Superior temporal gyrus (tissue), 1 donor: ENCODE data around the gene DYNC1H1.

ENCODE experiments used
- DNase-seq: peaks from one replicate; pipeline ENCODE4 v3.0.0-alpha.2; 2016; ENCODE audit errors: extremely low spot score

The DYNC1H1 gene

DNA sequence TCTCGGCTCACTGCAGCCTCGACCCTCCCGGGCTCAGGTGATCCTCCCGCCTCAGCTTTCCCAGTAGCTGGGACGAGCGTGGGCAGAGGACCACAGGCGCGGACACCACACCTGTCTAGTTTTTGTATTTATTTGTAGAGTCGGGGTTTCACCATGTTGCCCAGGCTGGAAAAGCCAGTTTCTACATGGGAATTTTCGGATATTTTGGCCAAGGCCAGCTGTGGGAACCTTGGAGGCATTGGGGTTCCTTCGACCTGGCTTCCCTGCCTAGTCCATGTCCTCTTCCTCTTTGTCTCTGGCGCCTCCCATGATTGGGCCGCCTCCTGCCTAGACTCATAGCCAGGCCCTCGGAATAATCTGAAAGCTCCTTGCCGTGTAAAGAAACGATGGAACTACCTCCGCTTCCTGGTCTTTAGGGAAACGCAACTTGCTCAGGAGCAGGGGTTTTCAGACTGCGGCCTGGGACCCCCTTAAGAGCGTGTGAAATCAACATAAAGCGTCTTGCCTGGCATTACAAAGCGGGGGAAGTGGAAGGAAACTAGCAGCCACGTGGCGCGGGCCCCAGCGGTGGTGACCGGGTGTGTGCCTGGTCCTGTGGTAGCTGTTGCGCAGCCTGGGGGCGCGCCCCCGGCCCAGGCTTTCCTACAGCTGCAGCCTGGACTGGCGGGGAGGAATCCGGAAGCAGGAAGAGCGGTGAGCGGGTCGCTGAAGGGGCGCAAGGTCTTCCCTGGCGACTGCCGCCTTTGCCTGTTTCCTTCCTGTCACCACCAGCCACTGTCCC is 123.8 kb downstream of the DYNC1H1 start:
- peak; percentile 42 for DNase-seq

DNA sequence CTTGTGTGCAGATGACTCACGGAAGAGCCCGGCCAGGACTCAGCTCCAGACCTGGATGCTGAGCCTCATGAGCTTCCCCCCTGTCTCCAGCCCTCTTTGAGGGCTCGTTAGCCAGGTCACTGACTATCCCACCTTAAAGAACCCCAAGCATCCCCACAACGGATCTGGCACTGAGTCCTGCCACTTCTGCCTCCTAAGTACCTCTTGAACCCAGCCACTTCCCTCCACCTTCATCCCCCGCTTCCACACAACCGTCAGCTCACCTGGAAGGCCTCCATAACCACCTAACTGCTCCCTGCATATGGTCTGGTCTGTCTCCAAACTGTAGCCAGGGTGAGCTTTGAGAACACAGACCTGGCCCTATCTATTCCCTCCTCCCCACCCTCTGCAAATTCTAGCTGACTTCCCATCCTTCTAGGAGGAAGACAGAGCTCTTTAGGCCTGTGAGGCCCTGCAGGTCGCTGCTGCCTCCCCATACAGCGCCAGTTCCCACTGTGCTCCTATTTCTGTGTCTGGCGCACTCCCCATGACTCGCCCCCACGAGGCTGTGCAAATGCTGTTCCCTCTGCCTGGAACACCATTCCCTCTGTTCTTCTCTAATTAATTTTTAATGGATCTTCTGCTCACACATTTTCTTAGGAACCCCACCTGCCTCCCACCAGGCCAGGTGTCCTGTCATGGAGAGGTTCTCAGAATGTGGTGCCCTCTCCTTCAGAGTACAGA is 125.4 kb downstream of the DYNC1H1 start:
- DNase-seq: no peak

DNA sequence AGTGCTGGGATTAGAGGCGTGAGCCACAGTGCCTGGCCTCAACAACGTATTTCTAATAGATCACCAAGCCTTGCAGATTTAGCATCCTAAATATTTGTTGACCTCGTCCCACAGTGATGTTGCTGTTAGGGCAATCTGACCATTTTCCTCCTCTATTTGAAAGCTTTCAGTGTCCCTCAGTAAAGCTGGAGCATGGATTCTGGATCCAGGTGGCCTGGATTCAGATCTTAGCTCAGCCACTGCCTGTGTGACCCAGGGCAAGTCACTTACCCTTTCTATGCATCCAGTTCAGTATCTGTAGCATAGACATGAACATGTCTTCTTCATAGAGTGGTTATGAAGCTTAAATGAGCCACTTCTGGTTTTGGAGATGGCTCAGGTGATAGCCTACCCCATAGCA is 126.3 kb downstream of the DYNC1H1 start:
- no peak for DNase-seq

DNA sequence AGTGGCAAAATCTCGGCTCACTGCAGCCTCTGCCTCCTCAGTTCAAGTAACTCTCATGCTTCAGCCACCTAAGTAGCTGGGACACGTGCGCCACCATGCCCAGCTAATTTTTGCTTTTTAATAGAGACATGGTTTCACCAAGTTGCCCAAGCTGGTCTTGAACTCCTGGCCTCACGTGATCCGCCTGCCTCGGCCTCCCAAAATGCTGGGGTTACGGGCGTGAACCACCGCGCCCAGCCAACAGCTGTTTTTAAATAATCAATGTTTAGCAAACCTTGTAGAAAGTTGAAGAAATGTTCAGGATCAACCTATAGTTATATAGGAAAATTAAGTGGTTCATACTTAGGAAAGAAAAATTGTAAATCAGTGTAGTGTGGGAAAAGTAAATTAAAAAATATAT is 128.4 kb downstream of the DYNC1H1 start:
- no peak for DNase-seq

DNA sequence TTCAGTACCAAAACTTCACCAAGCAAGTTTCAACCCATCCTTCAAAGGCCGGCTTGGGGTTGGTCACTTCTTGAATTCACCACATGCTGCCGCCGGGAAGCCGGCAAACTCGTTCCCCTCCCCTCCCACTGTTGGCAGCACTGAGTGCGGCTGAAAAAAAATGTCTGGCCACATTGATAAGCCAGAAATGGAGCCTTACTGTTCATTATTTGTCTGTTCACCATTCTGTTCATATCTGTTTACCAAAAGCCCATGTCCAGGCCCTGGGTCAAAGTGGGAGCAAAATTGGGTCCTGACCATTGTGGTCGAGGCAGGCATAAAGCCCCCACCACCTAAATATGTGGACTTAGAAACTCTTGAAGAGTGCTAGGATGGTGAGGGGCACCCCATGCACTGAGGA is 129.7 kb downstream of the DYNC1H1 start:
- DNase-seq: no peak

DNA sequence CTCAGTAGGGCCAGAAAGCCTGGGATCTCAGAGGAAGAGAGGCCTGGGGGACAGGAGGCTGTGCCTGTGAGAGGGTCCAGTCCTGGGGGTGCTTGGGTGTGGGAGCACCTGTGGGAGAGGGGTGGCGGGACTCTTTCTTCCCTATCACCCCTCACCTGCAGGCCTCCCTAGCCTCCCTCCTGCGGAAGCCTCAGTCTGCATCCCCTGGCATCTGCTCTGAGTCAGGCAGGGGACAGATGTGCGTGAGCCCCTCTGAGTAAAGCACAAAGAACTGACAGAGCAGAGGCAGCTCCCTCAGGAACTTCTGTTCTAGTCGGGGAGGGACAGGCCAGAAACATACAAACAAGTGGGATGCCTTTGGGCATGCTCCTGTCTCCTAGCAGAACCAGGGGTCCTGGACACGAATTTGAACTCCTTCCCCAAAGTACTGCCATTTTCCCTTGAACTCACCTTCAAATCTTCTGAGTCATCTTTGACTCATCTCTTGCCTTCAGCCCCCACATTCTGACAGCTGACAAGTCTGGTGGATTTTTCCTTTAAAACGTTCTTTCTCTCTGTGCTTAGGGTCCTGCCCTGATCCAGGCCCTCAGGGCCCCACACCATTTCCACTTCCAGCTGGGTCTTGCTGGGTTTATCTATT is 131.0 kb downstream of the DYNC1H1 start:
- DNase-seq: no peak

DNA sequence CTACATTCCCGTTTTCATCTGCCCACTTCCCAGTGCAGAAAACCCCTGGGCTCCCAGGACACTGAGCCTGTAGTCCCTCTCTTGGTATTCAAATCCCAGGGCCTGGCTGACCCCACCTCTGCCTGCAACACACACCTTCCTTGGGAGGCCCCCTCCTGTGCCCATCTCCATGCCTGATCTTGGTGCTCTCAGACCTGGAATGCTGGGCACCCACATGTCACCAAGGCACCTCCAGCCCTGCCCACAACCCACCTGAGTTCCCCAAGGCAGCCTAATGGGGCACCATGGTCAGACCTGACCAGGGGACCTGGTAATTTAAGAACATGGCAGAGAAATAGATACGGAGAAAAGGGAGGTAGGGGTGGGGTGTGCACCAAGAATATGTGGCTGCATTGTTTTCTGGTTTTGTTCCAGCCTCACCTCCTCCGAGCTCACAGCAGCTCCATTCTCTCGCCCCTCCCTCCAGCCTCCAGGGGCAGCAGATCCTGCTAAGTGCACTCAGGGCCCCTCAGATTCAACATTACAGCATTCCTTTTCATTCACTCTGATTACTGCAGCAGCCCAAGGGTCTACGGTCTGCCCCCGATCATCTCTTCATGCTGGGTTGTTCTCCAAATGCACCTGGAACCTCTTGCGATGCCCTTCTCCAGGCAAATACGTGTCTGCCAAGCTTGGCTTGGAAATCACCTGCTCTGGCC is 131.6 kb downstream of the DYNC1H1 start:
- DNase-seq: no peak

DNA sequence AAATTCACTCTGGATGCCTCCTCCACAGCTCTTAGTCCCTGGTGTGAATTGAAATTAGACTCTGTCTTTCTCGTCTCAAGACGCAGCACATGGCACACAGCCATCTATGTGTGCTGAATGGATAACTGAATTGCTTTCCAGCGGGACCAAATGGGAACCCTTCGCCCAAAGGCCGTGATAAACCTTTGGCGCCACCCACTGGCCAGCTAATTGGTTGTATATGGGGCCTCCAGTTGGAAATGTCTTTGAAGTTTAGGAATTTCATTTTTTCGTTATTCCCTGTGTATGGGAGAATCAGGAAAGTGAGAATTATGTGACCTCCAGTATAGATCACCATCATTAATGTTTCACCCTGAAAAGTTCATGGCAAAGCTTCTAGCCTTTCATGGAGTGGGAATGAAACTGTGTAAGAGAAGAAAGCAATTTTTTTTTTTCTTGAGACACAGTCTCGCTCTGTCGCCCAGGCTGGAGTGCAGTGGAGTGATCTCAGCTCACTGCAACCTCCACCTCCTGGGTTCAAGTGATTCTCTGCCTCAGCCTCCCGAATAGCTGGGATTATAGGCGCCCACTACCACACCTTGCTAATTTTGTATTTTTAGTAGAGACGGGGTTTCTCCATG is 132.3 kb downstream of the DYNC1H1 start:
- peak; percentile 96 for DNase-seq

DNA sequence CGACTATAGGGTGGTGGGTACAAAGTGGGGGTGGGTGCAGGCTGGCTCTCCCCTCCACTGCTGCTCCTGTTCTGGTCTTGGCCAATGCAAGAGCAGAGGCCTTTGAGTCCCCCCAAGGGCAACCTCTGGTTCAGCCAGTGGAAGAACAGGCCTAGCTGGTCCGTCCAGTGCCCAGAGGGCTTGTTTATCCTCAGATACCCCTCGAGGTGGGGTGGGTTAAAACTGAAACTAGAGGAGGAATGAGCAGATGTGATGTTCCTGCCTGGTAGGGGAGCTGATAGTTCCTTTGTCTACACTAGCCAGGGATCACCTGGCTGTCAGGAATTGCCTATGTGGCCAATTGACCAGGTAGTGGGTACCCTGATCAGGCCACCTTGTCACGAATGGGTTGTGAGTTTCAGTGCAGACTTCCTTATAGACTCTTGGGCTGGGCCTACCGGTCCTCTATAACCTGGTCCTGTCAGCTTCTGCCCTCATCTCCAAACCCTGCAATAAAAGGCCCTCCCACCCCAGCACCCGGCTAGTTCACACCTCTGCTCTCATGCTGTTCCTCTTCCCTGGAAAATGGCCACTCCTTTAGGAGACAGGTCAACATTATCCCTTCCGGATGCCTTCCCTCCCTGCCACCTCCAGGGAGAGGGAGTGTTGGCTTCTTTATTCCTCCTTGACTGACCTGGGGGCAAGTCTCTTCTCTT is 133.2 kb downstream of the DYNC1H1 start:
- no peak for DNase-seq

DNA sequence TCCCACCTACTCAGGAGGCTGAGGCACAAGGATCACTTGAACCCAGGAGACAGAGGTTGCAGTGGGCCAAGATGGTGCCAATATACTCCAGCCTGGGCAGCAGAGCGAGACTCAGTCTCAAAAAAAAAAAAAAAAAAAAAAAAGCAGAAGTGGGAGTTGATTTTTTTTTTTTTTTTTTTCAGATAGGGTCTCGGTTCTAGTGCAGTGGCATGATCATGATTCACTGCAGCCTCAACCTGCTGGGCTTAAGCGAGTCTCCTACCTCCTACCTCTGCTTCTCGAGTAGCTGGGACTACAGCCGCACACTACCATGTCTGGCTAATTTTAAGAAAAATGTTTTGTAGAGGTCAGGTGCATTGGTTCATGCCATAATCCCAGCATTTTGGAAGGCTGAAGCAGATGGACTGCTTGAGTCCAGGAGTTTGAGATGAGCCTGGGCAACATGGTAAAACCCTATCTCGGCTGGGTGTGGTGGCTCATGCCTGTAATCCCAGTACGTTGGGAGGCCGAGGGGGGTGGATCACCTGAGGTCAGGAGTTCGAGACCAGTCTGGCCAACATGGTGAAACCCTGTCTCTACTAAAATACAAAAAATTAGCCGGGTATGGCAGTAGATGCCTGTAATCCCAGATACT is 138.8 kb downstream of the DYNC1H1 start:
- DNase-seq: no peak

DNA sequence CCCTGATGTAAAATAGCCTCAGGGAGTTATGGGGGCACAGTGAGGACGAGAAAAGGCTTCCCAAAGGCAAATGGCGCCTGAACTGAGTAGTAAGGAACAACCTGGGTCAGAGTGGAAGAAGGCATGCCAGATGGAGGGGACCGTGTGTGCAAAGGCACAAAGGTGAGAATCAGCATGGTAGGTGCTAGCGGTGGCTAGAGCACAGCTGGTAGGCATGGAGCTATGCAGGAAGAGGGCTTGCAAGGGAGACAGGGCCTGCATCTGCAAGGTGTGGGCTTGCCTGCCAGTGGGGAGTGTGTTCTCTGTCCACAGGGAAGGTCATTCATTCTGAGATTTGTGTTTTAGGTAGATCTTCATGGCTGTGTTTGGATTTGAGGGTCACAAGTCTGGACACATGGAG is 141.0 kb downstream of the DYNC1H1 start:
- DNase-seq: no peak
